Activated CD8-positive, alpha-beta T cell treated with anti-CD3 and anti-CD28 coated beads for 36 hours (primary cell): ENCODE data around the gene LRRC17. TPM values are rescaled to one million over a fixed set of nuclear protein-coding genes. Genes with fewer than 3 reads are reported as not detected.

Experiments
- ATAC-seq: fragments of 200-7000 bp; cut with Tn5 transposase; one replicate; pipeline ENCODE4 v1.10.0; 2021; ENCODE audit warnings: mild to moderate bottlenecking, moderate library complexity
- CTCF ChIA-PET: fragments of 350-600 bp; sonication (Branson Sonifier 250); formaldehyde crosslinking; loops from one replicate; lab custom pipeline; 2021; ENCODE audit warnings: antibody characterized with exemption; lab: Charles Lee
- POLR2A ChIA-PET: fragments of 350-600 bp; sonication (Branson Sonifier 250); formaldehyde crosslinking; loops from one replicate; lab custom pipeline; 2021; ENCODE audit warnings: antibody characterized with exemption; lab: Charles Lee
- DNase-seq: peaks from one replicate; pipeline ENCODE4 v3.0.0-alpha.2; 2020
- H3K27ac Mint-ChIP-seq: one replicate; pipeline ENCODE4 v1.8.0; 2021; ENCODE audit warnings: mild to moderate bottlenecking, mixed read lengths
- H3K27me3 Mint-ChIP-seq: one replicate; pipeline ENCODE4 v1.8.0; 2021; ENCODE audit warnings: mixed read lengths
- H3K36me3 Mint-ChIP-seq: one replicate; pipeline ENCODE4 v1.8.0; 2021; ENCODE audit warnings: low read depth, mixed read lengths
- H3K4me1 Mint-ChIP-seq: one replicate; pipeline ENCODE4 v1.8.0; 2021; ENCODE audit warnings: low read depth, mixed read lengths
- H3K4me3 Mint-ChIP-seq: one replicate; pipeline ENCODE4 v1.8.0; 2021; ENCODE audit warnings: mild to moderate bottlenecking, moderate library complexity, mixed read lengths
- H3K9me3 Mint-ChIP-seq: one replicate; pipeline ENCODE4 v1.8.0; 2021; ENCODE audit warnings: mixed read lengths
- intact Hi-C: fragments of 100-400 bp; cut with micrococcal nuclease; formaldehyde crosslinking; loops from one replicate; pipeline ENCODE4 v1.10.0; 2022
- total RNA-seq, 2 experiments: library from RNA; stranded (reverse); gene quantifications; one replicate each; pipeline ENCODE4 v1.2.3, GENCODE V29; 2021
- TF ChIP-seq, protein P1 (sequence below): fragments of 200-600 bp; IDR thresholded peaks from one replicate; pipeline ENCODE4 v1.8.0; 2022; ENCODE audit warnings: antibody characterized with exemption, mild to moderate bottlenecking

LRRC17 gene
- total RNA-seq, 2 experiments from 2014 or later: not detected

DNA sequence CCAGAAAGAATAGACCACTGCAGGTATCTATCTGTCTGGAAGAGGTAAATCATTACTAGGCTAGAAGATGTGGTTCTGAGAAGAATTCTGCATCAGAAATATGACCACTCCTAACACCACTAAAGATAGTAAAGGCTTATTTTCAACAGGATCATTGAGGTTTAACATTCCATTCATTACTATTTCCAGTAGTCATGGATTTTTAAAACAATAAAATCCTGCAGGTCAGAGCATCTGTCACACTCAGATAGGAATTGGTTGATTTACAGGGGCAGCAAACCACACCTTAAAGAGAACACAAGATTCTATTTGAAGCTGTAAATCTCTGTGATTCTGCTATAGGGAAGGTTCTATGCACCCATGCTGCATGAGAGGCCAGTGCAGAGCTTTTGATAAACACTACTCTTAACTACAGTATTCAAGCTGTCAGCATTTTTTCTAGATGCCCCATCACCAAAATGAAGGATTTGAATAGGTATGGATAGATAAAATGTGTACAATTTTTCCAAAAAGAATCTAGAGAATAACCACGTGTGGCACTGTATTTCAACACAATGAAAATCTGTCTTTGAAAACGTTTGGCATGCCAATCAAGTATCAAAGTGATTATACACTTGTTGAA, 14.6 kb downstream of the LRRC17 start:
- H3K36me3 Mint-ChIP-seq: no peaks in the 10 kb centered on the region
- CTCF ChIA-PET: interaction anchor here (1.0 kb wide), 2 partner anchors 8 to 12 kb away, joined by 3 read pairs; no protein-coding TSS in a partner anchor
- ATAC-seq (no peak), DNase-seq (no peak)
- H3K27me3 Mint-ChIP-seq: no peaks in the 10 kb centered on the region
- H3K27ac Mint-ChIP-seq: no peak overlapping the region
- H3K4me1 Mint-ChIP-seq: no peaks in the 10 kb centered on the region
- POLR2A ChIA-PET: no interaction called here
- no peak overlapping the region for H3K4me3 Mint-ChIP-seq
- H3K9me3 Mint-ChIP-seq: no peaks in the 10 kb centered on the region
- TF ChIP-seq, protein P1, sequence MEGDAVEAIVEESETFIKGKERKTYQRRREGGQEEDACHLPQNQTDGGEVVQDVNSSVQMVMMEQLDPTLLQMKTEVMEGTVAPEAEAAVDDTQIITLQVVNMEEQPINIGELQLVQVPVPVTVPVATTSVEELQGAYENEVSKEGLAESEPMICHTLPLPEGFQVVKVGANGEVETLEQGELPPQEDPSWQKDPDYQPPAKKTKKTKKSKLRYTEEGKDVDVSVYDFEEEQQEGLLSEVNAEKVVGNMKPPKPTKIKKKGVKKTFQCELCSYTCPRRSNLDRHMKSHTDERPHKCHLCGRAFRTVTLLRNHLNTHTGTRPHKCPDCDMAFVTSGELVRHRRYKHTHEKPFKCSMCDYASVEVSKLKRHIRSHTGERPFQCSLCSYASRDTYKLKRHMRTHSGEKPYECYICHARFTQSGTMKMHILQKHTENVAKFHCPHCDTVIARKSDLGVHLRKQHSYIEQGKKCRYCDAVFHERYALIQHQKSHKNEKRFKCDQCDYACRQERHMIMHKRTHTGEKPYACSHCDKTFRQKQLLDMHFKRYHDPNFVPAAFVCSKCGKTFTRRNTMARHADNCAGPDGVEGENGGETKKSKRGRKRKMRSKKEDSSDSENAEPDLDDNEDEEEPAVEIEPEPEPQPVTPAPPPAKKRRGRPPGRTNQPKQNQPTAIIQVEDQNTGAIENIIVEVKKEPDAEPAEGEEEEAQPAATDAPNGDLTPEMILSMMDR: no peak
- intact Hi-C loops: no loop called here

DNA sequence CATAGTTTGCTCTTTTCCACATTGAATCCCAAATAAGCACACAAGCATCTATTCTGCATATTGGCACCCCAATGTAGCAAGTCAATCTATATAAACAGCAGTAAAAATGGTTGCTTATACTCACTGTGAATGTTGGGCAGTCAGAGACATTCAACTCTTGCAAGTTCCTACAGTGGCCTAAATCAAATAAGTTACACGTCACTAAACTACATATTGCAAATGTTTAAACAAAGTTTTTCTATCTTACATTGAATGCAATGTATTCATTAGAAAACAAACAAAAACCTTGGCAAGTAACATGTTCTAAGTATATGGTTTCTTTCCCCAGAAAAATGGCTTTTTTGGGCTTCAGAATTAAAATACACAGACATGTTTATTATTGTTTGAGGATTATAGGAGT, 19.0 kb downstream of the LRRC17 start:
- intact Hi-C loops: no loop called here
- H3K4me1 Mint-ChIP-seq: no peaks in the 10 kb centered on the region
- no peak overlapping the region for H3K27ac Mint-ChIP-seq
- no peaks in the 10 kb centered on the region for H3K9me3 Mint-ChIP-seq
- H3K4me3 Mint-ChIP-seq: no peak overlapping the region
- no peaks in the 10 kb centered on the region for H3K36me3 Mint-ChIP-seq
- POLR2A ChIA-PET: no interaction called here
- H3K27me3 Mint-ChIP-seq: no peaks in the 10 kb centered on the region
- TF ChIP-seq, protein P1: no peak
- CTCF ChIA-PET: no interaction called here
- ATAC-seq (no peak), DNase-seq (no peak)

DNA sequence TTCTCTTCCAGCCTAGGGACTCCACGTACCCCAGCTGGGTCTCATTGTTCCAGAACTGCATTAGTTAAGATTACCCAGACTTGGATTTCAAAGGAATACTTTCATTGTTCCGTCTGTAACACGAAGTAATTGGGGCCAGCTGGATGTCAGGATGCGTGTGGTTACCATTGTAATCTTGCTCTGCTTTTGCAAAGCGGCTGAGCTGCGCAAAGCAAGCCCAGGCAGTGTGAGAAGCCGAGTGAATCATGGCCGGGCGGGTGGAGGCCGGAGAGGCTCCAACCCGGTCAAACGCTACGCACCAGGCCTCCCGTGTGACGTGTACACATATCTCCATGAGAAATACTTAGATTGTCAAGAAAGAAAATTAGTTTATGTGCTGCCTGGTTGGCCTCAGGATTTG, 21.0 kb downstream of the LRRC17 start:
- H3K27ac Mint-ChIP-seq: no peak overlapping the region
- TF ChIP-seq, protein P1: no peak
- H3K4me1 Mint-ChIP-seq: no peaks in the 10 kb centered on the region
- DNase-seq (no peak), ATAC-seq (no peak)
- no peak overlapping the region for H3K4me3 Mint-ChIP-seq
- ChIA-PET CTCF (no interaction called here), POLR2A (no interaction called here)
- intact Hi-C loops: no loop called here
- H3K27me3 Mint-ChIP-seq: no peaks in the 10 kb centered on the region
- no peaks in the 10 kb centered on the region for H3K36me3 Mint-ChIP-seq
- no peaks in the 10 kb centered on the region for H3K9me3 Mint-ChIP-seq

DNA sequence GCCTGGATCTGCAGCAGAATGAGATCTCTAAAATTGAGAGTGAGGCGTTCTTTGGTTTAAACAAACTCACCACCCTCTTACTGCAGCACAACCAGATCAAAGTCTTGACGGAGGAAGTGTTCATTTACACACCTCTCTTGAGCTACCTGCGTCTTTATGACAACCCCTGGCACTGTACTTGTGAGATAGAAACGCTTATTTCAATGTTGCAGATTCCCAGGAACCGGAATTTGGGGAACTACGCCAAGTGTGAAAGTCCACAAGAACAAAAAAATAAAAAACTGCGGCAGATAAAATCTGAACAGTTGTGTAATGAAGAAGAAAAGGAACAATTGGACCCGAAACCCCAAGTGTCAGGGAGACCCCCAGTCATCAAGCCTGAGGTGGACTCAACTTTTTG, 21.4 kb downstream of the LRRC17 start:
- Mint-ChIP-seq H3K4me3 (no peak overlapping the region), H3K4me1 (no peaks in the 10 kb centered on the region), H3K9me3 (no peaks in the 10 kb centered on the region), H3K36me3 (no peaks in the 10 kb centered on the region), H3K27ac (no peak overlapping the region), H3K27me3 (no peaks in the 10 kb centered on the region)
- TF ChIP-seq, protein P1: no peak
- CTCF ChIA-PET: no interaction called here
- no peak for ATAC-seq
- POLR2A ChIA-PET: no interaction called here
- no peak for DNase-seq
- intact Hi-C loops: no loop called here

DNA sequence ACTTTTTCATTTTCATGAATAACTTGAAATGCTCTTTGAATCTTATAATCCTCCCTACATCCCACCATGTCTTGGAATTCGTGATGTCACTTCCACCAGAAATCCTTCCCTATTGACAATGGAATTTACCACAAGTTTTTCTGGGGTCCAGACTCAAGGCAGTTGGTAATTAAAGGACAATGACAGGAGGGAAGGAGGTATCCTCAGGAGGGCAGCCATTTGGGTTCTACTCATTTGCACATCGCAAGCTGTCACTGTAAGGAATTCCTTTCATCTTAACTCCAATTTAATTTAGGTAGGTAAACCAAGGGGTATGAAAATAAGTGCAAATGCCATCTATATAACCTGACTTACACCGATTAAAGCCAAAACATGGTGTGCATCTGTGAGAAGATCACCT, 21.9 kb downstream of the LRRC17 start:
- no peak for ATAC-seq
- intact Hi-C loops: no loop called here

More for the DNA sequence above, 21.9 kb downstream of the LRRC17 start:
- DNase-seq: no peak
- Mint-ChIP-seq H3K36me3 (no peaks in the 10 kb centered on the region), H3K4me1 (no peaks in the 10 kb centered on the region), H3K27me3 (no peaks in the 10 kb centered on the region), H3K9me3 (no peaks in the 10 kb centered on the region), H3K4me3 (no peak overlapping the region), H3K27ac (no peak overlapping the region)
- ChIA-PET POLR2A (no interaction called here), CTCF (no interaction called here)
- TF ChIP-seq, protein P1: no peak
